ENCODE measurements around the gene HDAC11. TPM values are rescaled to one million over a fixed set of nuclear protein-coding genes. Genes with fewer than 3 reads are reported as not detected.

The HDAC11 gene
- total and polyA plus RNA-seq, 4 donors, result 12.3 to 17.3 (median 15.0) TPM

DNA sequence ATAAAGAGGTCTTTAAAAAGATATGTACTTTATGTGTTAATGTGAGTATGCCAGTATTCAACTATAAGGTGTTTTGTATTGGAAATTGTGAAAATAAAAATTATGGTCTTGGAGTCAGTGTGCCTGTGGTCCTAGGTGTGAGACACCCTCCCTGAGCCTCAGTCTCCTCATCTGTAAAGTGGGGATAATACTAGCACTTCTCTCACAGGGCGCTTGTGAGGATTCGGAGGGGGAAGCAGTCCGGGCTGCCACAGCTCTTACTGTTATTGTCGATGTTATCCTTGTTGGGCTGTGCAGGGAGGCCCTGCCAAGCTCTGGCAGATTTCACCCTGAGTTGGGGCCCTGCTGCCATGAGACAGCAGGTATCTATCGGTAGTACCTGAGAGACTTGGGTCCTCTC, 42.1 kb downstream of the HDAC11 start:
- Histone ChIP-seq H3K9me3 (ENCODE audit: control insufficient read depth in 4 of 4, insufficient read depth in 3 of 4, low read length in 3 of 4) (no peaks in the 10 kb centered on the region), H3K9ac (ENCODE audit: insufficient read depth in 1 of 2, low read length in 2 of 2) (no peak overlapping the region), H3K36me3 (ENCODE audit: control insufficient read depth in 4 of 4, insufficient read depth in 4 of 4, low read length in 4 of 4) (no peaks in the 10 kb centered on the region), H3K4me3 (no peak overlapping the region), H3K27me3 (ENCODE audit: control insufficient read depth in 3 of 3, insufficient read depth in 3 of 3, low read length in 2 of 3) (no peaks in the 10 kb centered on the region), H3K27ac (ENCODE audit: low read depth in 1 of 2, low read length in 1 of 2) (no peak overlapping the region), H3K4me1 (ENCODE audit: control insufficient read depth in 5 of 5, insufficient read depth in 5 of 5, low read length in 5 of 5) (peaks cover 0 to 21% (median 0%) of the 10 kb centered on the region in 5 donors)
- 92 to 95% methylated on average over 5 of the region's 5 CpGs for WGBS, 2 donors
- ATAC-seq (ENCODE audit: insufficient read depth, low FRiP score), result no peak
- DNase-seq, result no peak
- TF ChIP-seq, protein P1, sequence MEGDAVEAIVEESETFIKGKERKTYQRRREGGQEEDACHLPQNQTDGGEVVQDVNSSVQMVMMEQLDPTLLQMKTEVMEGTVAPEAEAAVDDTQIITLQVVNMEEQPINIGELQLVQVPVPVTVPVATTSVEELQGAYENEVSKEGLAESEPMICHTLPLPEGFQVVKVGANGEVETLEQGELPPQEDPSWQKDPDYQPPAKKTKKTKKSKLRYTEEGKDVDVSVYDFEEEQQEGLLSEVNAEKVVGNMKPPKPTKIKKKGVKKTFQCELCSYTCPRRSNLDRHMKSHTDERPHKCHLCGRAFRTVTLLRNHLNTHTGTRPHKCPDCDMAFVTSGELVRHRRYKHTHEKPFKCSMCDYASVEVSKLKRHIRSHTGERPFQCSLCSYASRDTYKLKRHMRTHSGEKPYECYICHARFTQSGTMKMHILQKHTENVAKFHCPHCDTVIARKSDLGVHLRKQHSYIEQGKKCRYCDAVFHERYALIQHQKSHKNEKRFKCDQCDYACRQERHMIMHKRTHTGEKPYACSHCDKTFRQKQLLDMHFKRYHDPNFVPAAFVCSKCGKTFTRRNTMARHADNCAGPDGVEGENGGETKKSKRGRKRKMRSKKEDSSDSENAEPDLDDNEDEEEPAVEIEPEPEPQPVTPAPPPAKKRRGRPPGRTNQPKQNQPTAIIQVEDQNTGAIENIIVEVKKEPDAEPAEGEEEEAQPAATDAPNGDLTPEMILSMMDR (IDR thresholded peaks at IDR 0.05; ENCODE audit: control extremely low read depth, extremely low read depth), result no peak

DNA sequence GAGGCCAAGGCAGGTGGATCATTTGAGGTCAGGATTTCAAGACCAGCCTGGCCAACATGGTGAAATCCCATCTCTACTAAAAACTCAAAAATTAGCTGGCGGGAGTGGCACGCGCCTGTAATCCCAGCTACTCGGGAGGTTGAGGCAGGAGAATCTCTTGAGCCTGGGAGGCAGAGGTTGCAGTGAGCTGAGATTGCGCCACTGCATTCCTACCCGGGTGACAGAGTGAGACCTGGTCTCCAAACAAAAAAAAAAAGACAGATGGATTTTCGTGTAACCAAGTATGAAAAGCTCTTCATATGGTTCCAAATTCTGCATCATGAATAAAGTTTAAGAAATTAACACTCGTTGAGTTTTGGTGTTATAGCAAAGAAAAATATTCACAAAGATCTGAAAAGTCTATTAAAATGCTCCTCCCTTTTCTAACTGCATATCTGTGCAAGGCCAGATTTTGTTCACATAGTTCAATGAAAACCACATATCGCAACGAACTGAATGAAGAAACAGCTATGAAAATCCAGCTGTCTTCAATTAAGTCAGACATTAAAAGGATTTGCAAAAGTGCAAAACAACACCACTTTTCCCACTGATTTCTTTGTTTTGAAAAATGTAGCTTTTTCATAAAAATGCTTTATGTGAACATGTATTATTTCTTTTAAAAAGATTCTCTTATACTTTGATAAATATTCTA, 45.0 kb downstream of the HDAC11 start:
- no peak overlapping the region for H3K4me3 ChIP-seq
- H3K9ac ChIP-seq (ENCODE audit: insufficient read depth in 1 of 2, low read length in 2 of 2), result no peak overlapping the region
- H3K36me3 ChIP-seq (ENCODE audit: control insufficient read depth in 4 of 4, insufficient read depth in 4 of 4, low read length in 4 of 4), result no peaks in the 10 kb centered on the region
- peak in 2 of 3 donors; percentile 25 to 51 for DNase-seq
- peaks cover 0 to 20% (median 0%) of the 10 kb centered on the region in 5 donors for H3K4me1 ChIP-seq (ENCODE audit: control insufficient read depth in 5 of 5, insufficient read depth in 5 of 5, low read length in 5 of 5)
- WGBS, 2 donors, result 80 to 85% methylated on average over 10 of the region's 10 CpGs
- TF ChIP-seq, protein P1 (IDR thresholded peaks at IDR 0.05; ENCODE audit: control extremely low read depth, extremely low read depth), result no peak
- no peaks in the 10 kb centered on the region for H3K27me3 ChIP-seq (ENCODE audit: control insufficient read depth in 3 of 3, insufficient read depth in 3 of 3, low read length in 2 of 3)
- no peaks in the 10 kb centered on the region for H3K9me3 ChIP-seq (ENCODE audit: control insufficient read depth in 4 of 4, insufficient read depth in 3 of 4, low read length in 3 of 4)
- no peak overlapping the region for H3K27ac ChIP-seq (ENCODE audit: low read depth in 1 of 2, low read length in 1 of 2)
- no peak for ATAC-seq (ENCODE audit: insufficient read depth, low FRiP score)

DNA sequence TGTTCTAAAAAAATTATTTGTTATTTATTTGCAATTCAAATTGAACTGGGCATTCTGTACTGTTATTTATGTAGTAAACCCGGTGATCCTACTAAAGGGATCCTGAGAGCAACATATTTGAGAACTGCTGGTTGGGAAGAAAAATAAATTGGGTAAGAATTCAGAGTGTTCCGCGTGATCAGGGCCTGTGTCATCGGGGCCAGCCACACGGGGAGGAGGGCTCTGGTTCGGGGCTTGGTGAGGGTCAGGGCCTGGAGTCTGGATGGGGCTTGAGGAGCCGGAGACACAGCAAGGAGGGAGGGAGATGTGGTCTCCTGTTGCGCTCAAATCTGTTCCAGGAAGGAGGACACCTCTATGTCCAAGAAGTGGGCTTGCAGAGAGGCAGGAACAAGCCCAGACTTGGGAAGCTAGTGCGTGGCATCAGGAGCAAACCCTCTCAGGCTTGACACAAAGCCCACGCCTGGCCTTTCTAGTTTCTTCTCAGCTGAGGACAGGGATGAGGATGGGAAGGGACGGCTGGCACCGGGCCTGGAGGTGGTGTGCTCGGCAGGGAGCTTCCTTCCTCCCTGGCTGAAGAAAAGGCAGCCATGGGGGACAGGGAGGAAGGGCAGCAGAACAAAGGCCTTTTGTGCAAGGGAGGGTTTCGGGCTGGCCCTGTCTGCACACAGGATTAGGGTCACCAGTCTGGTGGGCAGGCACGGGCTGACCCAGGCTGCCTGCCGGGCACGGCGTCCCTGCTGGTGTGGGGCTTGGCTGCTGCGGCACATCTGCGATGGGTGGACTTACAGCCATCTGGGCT, 45.9 kb downstream of the HDAC11 start:
- WGBS, 2 donors, result 69 to 71% methylated on average over 20 of the region's 20 CpGs
- H3K27me3 ChIP-seq (ENCODE audit: control insufficient read depth in 3 of 3, insufficient read depth in 3 of 3, low read length in 2 of 3), result no peaks in the 10 kb centered on the region
- peak overlapping the region in 1 of 2 donors; percentile 1 for H3K27ac ChIP-seq (ENCODE audit: low read depth in 1 of 2, low read length in 1 of 2)

More for the DNA sequence above, 45.9 kb downstream of the HDAC11 start:
- Histone ChIP-seq H3K36me3 (ENCODE audit: control insufficient read depth in 4 of 4, insufficient read depth in 4 of 4, low read length in 4 of 4) (no peaks in the 10 kb centered on the region), H3K9me3 (ENCODE audit: control insufficient read depth in 4 of 4, insufficient read depth in 3 of 4, low read length in 3 of 4) (no peaks in the 10 kb centered on the region), H3K4me3 (no peak overlapping the region), H3K4me1 (ENCODE audit: control insufficient read depth in 5 of 5, insufficient read depth in 5 of 5, low read length in 5 of 5) (peaks cover 0 to 20% (median 0%) of the 10 kb centered on the region in 5 donors), H3K9ac (ENCODE audit: insufficient read depth in 1 of 2, low read length in 2 of 2) (no peak overlapping the region)
- ATAC-seq (ENCODE audit: insufficient read depth, low FRiP score) (no peak), DNase-seq (no peak)
- TF ChIP-seq, protein P1 (IDR thresholded peaks at IDR 0.05; ENCODE audit: control extremely low read depth, extremely low read depth), result no peak

Measured in lung (tissue), 12 donors.